Mucosa of descending colon (tissue), 3 donors: ENCODE measurements around the gene TMEM127. TPM values are rescaled to one million over a fixed set of nuclear protein-coding genes. Genes with fewer than 3 reads are reported as not detected.
"Not testable (repeated sequence)": the region's sequence is repeated elsewhere in the genome, so short reads cannot be mapped to it uniquely, and the experiment has no call there.

Source experiments
- ATAC-seq: fragments of 200-7000 bp; cut with Tn5 transposase; one replicate; pipeline ENCODE4 v1.9.1; 2020; ENCODE audit warnings: mild to moderate bottlenecking, moderate library complexity
- DNase-seq, 3 donors: peaks; one replicate each; pipeline ENCODE4 v3.0.0-alpha.2; 2020
- H3K36me3 ChIP-seq: fragments of 200-600 bp; one replicate; pipeline ENCODE4 v1.8.0; 2021; ENCODE audit warnings: low read depth, mild to moderate bottlenecking
- H3K4me1 ChIP-seq: fragments of 200-600 bp; one replicate; pipeline ENCODE4 v1.8.0; 2021; ENCODE audit warnings: low read depth, mild to moderate bottlenecking
- H3K4me3 ChIP-seq: fragments of 200-600 bp; one replicate; pipeline ENCODE4 v1.8.0; 2021; ENCODE audit warnings: mild to moderate bottlenecking
- H3K9me3 ChIP-seq: fragments of 200-600 bp; one replicate; pipeline ENCODE4 v1.8.0; 2021; ENCODE audit warnings: mild to moderate bottlenecking
- CTCF ChIP-seq: fragments of 200-600 bp; IDR thresholded peaks from one replicate; pipeline ENCODE4 v1.8.0; 2022; ENCODE audit warnings: antibody characterized with exemption, mild to moderate bottlenecking
- intact Hi-C, 2 donors: fragments of 100-400 bp; cut with DNase I in 1 of 2; cut with micrococcal nuclease in 1 of 2; formaldehyde crosslinking; loops; one replicate each; pipeline versions ENCODE4 v1.11.0 to v1.11.1; 2022; cut with DNase I, micrococcal nuclease
- total RNA-seq, 3 donors: library from RNA; stranded (reverse); fragmentation: NEBNext Ultra II Directional in 2 of 3; extraction: Animal tissue kit (Norgen Biotek cat#: 25700) in 2 of 3; gene quantifications; one replicate each; pipeline versions ENCODE4 v1.2.1 to v1.2.4, GENCODE V29; 2021 to 2023
- donor health status: DM: no; HTN: no; CAD: no; lungs with moderate emphysema.
- donor health status: DM: no; HTN: no; CAD: no.
- donor health status: DM: no; HTN: yes; CAD: no.

TMEM127 gene
- total RNA-seq, 3 donors from 2014 or later: 82.3 to 136 (median 87.9) TPM

- H3K36me3 ChIP-seq: no peaks in the 10 kb centered on the region
- ATAC-seq: peak; percentile 59
- DNase-seq: no peak
Observed at GRCh38 chr2:96238266-96238665, 27.5 kb downstream of the TMEM127 start.

GRCh38 chr2:96236882-96237281, 28.9 kb downstream of the TMEM127 start:
- TF ChIP-seq CTCF: no peak
- peak in 1 of 3 donors; percentile 16 for DNase-seq
- H3K9me3 ChIP-seq: no peaks in the 10 kb centered on the region
- peak; percentile 52 for ATAC-seq
- no peak overlapping the region for H3K4me3 ChIP-seq
- no peaks in the 10 kb centered on the region for H3K36me3 ChIP-seq
- no peaks in the 10 kb centered on the region for H3K4me1 ChIP-seq
- intact Hi-C loops: no loop called here

More at GRCh38 chr2:96238266-96238665, 27.5 kb downstream of the TMEM127 start:
- intact Hi-C loops: no loop called here
- TF ChIP-seq CTCF: no peak
- Histone ChIP-seq H3K4me1 (no peaks in the 10 kb centered on the region), H3K9me3 (no peaks in the 10 kb centered on the region), H3K4me3 (no peak overlapping the region)

- no peaks in the 10 kb centered on the region for H3K36me3 ChIP-seq
- no peak overlapping the region for H3K4me3 ChIP-seq
- intact Hi-C loops: no loop called here
- TF ChIP-seq CTCF: no peak
- no peaks in the 10 kb centered on the region for H3K9me3 ChIP-seq
- DNase-seq (no peak), ATAC-seq (peak; percentile 52)
- H3K4me1 ChIP-seq: no peaks in the 10 kb centered on the region
Observed at GRCh38 chr2:96233880-96234316, 31.9 kb downstream of the TMEM127 start.

GRCh38 chr2:96233436-96233835, 32.4 kb downstream of the TMEM127 start:
- no peak for DNase-seq
- Histone ChIP-seq H3K9me3 (no peaks in the 10 kb centered on the region), H3K4me1 (no peaks in the 10 kb centered on the region), H3K36me3 (no peaks in the 10 kb centered on the region), H3K4me3 (no peak overlapping the region)
- intact Hi-C loops: no loop called here
- no peak for ATAC-seq
- no peak for TF ChIP-seq CTCF

- DNase-seq (no peak), ATAC-seq (no peak)
- TF ChIP-seq CTCF: no peak
- no peaks in the 10 kb centered on the region for H3K36me3 ChIP-seq
- H3K4me3 ChIP-seq: no peak overlapping the region
- no peaks in the 10 kb centered on the region for H3K9me3 ChIP-seq
- intact Hi-C loops: no loop called here
- H3K4me1 ChIP-seq: no peaks in the 10 kb centered on the region
Observed at GRCh38 chr2:96231316-96231715, 34.5 kb downstream of the TMEM127 start.

- no peak for TF ChIP-seq CTCF
- ATAC-seq (peak; percentile 51), DNase-seq (no peak)
- no peaks in the 10 kb centered on the region for H3K9me3 ChIP-seq
- no peaks in the 10 kb centered on the region for H3K4me1 ChIP-seq
- no peaks in the 10 kb centered on the region for H3K36me3 ChIP-seq
- intact Hi-C loops: no loop called here
- no peak overlapping the region for H3K4me3 ChIP-seq
Observed at GRCh38 chr2:96225016-96225533, 40.7 kb downstream of the TMEM127 start.

- ATAC-seq, DNase-seq, H3K4me3 ChIP-seq, intact Hi-C loops, H3K9me3 ChIP-seq, H3K4me1 ChIP-seq, H3K36me3 ChIP-seq: not testable (repeated sequence)
Observed at GRCh38 chr2:96221106-96221505, 44.7 kb downstream of the TMEM127 start.

- ATAC-seq, DNase-seq, H3K36me3 ChIP-seq, H3K4me1 ChIP-seq, H3K9me3 ChIP-seq, H3K4me3 ChIP-seq, intact Hi-C loops: not testable (repeated sequence)
Observed at GRCh38 chr2:96219959-96220358, 45.8 kb downstream of the TMEM127 start.
